ENCODE data around the gene NFKBIB. TPM values are rescaled to one million over a fixed set of nuclear protein-coding genes. Genes with fewer than 3 reads are reported as not detected.

Gene NFKBIB
- total RNA-seq, 1 donor from 2014 or later, result 6.3 TPM

DNA sequence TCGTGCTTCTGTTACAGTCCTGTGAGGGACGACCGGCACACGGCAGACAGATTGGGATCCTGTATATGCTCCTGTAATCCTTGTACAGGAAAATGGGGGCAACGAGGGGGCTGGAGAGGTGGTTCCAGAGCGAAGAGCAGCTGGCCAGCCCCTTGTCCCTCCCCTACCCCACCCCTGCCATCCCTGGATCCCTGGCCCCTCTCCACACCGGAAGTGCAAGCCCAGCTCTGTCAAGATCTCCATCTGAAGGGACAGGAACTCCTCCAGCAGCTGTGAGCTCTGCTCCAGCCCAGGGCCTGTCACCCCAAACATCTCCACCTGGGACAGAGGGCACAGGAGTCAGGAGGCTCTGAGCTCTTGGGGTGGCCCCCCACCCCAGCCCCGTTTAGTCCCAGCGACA lies 17.7 kb downstream of the NFKBIB start:
- H3K4me3 ChIP-seq, result no peak overlapping the region
- H3K36me3 ChIP-seq, result peaks cover 3 to 6% of the 10 kb centered on the region in 2 donors
- intact Hi-C loops (cut with DNase I), result no loop called here
- no peaks in the 10 kb centered on the region for H3K4me1 ChIP-seq
- TF ChIP-seq, protein P1, sequence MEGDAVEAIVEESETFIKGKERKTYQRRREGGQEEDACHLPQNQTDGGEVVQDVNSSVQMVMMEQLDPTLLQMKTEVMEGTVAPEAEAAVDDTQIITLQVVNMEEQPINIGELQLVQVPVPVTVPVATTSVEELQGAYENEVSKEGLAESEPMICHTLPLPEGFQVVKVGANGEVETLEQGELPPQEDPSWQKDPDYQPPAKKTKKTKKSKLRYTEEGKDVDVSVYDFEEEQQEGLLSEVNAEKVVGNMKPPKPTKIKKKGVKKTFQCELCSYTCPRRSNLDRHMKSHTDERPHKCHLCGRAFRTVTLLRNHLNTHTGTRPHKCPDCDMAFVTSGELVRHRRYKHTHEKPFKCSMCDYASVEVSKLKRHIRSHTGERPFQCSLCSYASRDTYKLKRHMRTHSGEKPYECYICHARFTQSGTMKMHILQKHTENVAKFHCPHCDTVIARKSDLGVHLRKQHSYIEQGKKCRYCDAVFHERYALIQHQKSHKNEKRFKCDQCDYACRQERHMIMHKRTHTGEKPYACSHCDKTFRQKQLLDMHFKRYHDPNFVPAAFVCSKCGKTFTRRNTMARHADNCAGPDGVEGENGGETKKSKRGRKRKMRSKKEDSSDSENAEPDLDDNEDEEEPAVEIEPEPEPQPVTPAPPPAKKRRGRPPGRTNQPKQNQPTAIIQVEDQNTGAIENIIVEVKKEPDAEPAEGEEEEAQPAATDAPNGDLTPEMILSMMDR (IDR thresholded peaks at IDR 0.05), result no peak
- no peak for DNase-seq (ENCODE audit: low spot score in 2 of 2)
- H3K27ac ChIP-seq, result no peak overlapping the region
- H3K9me3 ChIP-seq, result no peaks in the 10 kb centered on the region
- no peaks in the 10 kb centered on the region for H3K27me3 ChIP-seq

DNA sequence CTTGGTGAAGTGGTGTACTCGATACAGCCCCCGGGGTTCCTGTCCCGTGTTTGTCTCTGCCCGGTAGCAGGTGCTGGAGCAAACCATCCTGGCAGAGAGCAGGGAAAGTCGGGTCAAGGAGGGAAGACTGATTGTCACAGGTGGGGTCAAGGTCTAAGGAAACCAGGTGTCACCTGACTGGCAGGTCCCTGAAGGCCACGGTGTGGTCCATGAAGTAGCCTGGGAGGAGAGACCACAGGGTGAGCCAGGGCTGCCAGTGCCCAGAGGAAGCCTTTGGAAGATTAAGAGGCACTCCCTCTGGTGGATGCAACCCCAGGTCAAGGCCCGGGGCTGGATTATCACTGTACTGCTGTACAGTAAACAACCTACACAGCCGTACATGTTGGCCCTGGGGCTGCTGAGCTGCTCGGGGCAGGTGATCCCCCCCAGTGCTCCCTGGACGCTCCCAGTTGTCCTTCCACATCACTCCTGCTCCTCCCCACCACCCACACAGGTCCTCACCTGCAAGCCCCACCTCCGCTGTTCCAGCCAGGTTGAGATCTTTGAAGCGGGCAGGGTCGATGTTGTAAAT lies 18.2 kb downstream of the NFKBIB start:
- H3K27ac ChIP-seq, result no peak overlapping the region
- DNase-seq (ENCODE audit: low spot score in 2 of 2), result no peak
- no peak overlapping the region for H3K4me3 ChIP-seq
- no peaks in the 10 kb centered on the region for H3K9me3 ChIP-seq
- TF ChIP-seq, protein P1 (IDR thresholded peaks at IDR 0.05), result no peak
- no peaks in the 10 kb centered on the region for H3K27me3 ChIP-seq
- H3K36me3 ChIP-seq, result peaks cover 3 to 6% of the 10 kb centered on the region in 2 donors
- H3K4me1 ChIP-seq, result no peaks in the 10 kb centered on the region
- intact Hi-C loops (cut with DNase I), result no loop called here

DNA sequence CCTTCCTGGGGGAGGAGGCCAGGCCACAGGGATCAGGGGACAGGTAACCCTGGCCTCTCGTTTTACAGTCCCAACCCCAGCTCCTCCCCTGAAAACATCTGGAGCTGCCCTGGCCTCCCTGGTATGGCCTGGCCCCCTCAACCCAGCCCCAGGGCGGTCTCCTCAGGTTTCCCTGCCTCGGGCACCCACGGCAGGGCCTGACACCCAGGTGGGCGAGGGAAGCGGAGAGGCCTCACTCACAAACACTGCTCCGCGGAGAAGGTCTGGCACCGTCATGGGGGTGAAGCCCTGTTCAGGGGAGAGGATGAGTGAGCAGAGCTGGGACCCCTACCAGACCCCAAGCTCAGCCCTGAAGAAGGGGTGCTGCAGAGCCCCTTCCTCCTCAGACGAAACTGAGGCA lies 18.8 kb downstream of the NFKBIB start:
- intact Hi-C loops (cut with DNase I), result no loop called here
- Histone ChIP-seq H3K27me3 (no peaks in the 10 kb centered on the region), H3K9me3 (no peaks in the 10 kb centered on the region), H3K4me3 (no peak overlapping the region), H3K27ac (no peak overlapping the region), H3K36me3 (peaks cover 3 to 6% of the 10 kb centered on the region in 2 donors), H3K4me1 (no peaks in the 10 kb centered on the region)
- TF ChIP-seq, protein P1 (IDR thresholded peaks at IDR 0.05), result no peak
- no peak for DNase-seq (ENCODE audit: low spot score in 2 of 2)

DNA sequence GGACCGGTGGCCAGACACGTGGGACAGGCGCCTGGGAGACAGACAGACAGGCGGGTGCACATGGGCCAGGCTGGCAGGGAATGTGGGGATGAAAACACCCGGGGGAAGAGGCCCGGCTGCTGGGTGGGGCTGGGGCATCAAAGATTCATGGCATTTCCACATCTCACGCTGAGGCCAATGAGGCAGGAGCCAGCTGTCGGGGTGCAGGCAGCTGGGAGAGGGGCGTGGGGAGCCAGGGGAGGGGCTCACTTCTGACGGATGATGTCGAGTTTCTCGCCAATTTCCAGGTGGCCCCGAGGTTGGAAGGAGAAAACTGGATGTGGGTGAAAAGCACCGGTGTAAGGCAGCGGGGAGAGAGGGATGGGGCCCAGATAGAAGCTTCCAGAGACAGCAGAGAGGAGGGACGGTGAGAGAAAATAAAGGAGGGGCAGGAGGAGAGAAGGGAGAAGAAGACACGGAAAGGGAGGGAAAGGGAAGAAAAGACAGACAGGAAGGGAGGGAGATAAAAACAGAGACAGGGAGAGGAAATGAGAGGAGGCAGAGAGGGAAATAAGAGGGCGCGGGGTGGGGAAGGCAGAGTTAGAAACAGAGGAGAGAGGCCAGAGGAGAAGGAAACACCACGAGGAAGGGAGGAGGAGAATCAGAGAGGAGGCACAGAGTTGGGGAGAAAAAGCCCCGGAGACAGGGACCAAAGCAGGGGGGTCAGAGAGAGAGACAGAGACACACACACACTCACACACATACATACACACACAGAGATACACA lies 20.2 kb downstream of the NFKBIB start:
- TF ChIP-seq, protein P1 (IDR thresholded peaks at IDR 0.05), result no peak
- no peak overlapping the region for H3K27ac ChIP-seq
- intact Hi-C loops (cut with DNase I), result no loop called here
- H3K9me3 ChIP-seq, result no peaks in the 10 kb centered on the region
- H3K27me3 ChIP-seq, result no peaks in the 10 kb centered on the region
- H3K36me3 ChIP-seq, result peaks cover 11 to 17% of the 10 kb centered on the region in 2 donors
- no peak for DNase-seq (ENCODE audit: low spot score in 2 of 2)
- no peak overlapping the region for H3K4me3 ChIP-seq
- H3K4me1 ChIP-seq, result no peaks in the 10 kb centered on the region

DNA sequence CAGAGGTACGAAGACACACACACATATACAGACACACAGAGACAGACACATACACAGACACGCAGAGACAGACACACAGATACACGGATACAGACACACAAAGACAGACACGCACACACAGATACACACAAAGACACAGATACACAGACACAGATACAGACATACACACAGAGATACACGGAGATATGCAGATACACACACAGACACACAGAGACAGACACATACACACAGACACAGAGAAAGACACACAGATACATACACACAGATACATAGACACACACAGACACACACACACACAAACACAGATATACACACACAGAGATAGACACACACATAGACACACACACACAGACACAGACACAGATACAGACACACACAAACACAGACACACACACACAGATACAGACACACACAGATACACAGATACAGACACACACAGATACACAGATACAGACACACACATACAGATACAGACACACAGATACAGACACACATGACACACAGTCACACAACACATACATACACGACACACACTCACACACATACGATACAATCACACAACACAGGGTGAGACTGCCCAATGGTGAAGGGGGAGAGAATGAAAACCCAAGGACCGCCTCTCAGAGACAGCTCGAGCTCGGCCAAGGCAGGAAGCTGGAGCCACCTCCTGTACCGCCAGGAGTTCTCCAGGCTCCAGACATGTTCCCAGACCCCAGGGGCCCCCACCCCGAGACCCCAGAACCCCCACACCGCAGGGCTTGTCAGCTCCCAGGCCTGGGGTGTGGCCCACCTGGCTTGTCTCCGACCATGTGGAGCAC lies 21.0 kb downstream of the NFKBIB start:
- intact Hi-C loops (cut with DNase I), result no loop called here
- Histone ChIP-seq H3K4me1 (no peaks in the 10 kb centered on the region), H3K27ac (no peak overlapping the region), H3K9me3 (no peaks in the 10 kb centered on the region), H3K36me3 (peaks cover 11 to 19% of the 10 kb centered on the region in 2 donors), H3K27me3 (no peaks in the 10 kb centered on the region), H3K4me3 (no peak overlapping the region)
- DNase-seq (ENCODE audit: low spot score in 2 of 2), result no peak
- TF ChIP-seq, protein P1 (IDR thresholded peaks at IDR 0.05), result no peak

Measured in ascending aorta (tissue), 2 donors.